ENCODE data around the gene EDDM3A. TPM values are rescaled to one million over a fixed set of nuclear protein-coding genes. Genes with fewer than 3 reads are reported as not detected.

EDDM3A gene
- total RNA-seq, 2 donors from 2014 or later, result not detected

DNA sequence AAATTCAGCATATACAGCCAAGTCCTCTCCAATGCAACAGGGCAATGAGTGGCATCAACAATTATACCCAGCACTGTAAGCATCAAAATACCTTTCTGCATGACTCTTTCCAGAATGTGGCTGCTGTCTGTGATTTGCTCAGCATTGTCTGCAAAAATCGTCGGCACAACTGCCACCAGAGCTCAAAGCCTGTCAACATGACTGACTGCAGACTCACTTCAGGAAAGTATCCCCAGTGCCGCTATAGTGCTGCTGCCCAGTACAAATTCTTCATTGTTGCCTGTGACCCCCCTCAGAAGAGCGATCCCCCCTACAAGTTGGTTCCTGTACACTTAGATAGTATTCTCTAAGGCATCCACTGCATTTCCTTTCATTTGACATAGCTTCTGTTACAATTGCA, 36.1 kb downstream of the EDDM3A start:
- Mint-ChIP-seq H3K27me3 (no peaks in the 10 kb centered on the region), H3K27ac (peak overlapping the region; percentile 76 to 81), H3K36me3 (no peaks in the 10 kb centered on the region), H3K4me1 (ENCODE audit: low read depth in 2 of 2) (peaks cover 23 to 29% of the 10 kb centered on the region in 2 donors), H3K4me3 (peak overlapping the region; percentile 87), H3K9me3 (no peaks in the 10 kb centered on the region)
- DNase-seq (ENCODE audit: low spot score) (no peak), ATAC-seq (peak; percentile 63 to 67)

DNA sequence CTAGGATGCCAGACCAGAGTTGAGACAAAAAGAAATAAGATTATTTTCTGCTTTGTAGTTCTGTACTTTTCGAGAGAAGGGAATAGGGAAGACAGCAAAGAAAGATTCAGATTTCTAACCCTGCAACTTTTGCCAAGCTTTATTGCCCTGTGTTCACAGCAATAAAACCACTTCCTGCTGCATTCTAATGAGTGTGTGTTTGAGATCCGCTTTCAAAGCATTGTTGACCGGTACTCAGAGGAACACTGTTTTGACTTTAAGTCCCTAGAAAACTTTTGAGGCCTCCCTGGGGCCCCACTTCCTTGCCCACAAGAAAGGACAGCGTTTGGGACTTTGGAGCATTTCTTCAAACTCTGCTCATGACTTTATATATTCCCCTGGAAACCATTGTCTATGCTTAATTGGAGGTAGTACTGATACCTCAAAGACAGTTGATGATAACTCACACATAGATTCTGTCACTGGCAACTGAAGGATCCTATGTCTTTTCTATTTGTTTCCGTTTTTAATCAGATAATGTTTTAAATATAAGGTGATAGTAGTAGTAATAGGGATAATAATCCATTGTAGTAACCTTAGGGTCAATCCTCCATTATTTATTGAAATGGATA, 36.7 kb downstream of the EDDM3A start:
- Mint-ChIP-seq H3K27me3 (no peaks in the 10 kb centered on the region), H3K27ac (peak overlapping the region; percentile 76 to 81), H3K36me3 (no peaks in the 10 kb centered on the region), H3K4me3 (peak overlapping the region; percentile 87), H3K4me1 (ENCODE audit: low read depth in 2 of 2) (peaks cover 23 to 29% of the 10 kb centered on the region in 2 donors), H3K9me3 (no peaks in the 10 kb centered on the region)
- ATAC-seq, result peak; percentile 80 to 81
- no peak for DNase-seq (ENCODE audit: low spot score)

DNA sequence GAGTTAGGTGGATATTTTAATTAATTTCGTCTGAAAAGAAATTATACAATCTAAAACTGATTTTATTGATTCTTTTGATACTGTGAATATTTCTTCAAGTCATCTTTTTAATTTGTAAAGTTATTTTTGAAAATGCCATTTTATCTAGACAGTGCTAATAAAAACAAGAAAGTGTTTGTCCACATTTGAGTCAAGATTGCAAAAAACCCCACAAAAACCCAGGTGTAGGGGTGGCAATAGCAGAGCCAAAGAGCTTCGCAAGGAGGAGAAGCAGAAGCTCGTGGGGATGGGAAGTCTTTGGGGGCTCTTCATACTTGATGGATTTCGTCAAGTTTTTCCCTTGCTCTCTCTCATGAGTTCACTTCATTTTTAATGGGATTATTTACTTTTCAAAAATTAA, 41.3 kb downstream of the EDDM3A start:
- Mint-ChIP-seq H3K27ac (no peak overlapping the region), H3K36me3 (no peaks in the 10 kb centered on the region), H3K4me3 (no peak overlapping the region), H3K9me3 (no peaks in the 10 kb centered on the region), H3K4me1 (ENCODE audit: low read depth in 2 of 2) (peaks cover 10 to 18% of the 10 kb centered on the region in 2 donors), H3K27me3 (no peaks in the 10 kb centered on the region)
- DNase-seq (ENCODE audit: low spot score) (no peak), ATAC-seq (no peak)

DNA sequence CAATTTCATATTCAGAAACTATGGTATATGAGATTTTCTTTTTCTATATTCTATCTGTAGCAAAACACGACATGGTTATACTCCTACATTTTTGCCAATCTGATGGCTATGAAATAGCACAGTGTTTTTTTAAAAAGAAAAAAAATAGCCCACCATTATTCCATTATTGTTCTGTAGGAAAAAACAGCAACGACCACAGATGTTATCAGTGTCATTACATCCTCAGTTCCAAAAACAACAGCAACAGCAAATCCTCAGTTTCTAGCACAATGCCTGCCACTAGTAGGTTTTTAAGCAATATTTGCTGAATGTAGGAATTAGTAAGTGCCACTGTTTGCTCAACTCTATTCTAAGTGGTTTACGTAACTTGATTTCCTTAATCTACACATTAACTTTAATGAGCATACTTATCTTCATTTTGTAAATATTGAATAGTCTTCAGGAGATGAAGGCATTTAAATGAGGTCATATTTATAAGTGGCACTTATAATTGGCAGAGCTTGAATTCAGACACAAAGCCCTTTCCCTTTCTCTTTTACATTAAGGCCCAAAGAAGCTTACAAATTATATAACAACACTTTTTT, 43.6 kb downstream of the EDDM3A start:
- no peak overlapping the region for H3K27ac Mint-ChIP-seq
- H3K4me1 Mint-ChIP-seq (ENCODE audit: low read depth in 2 of 2), result peaks cover 2 to 5% of the 10 kb centered on the region in 2 donors
- DNase-seq (ENCODE audit: low spot score) (no peak), ATAC-seq (no peak)
- no peaks in the 10 kb centered on the region for H3K27me3 Mint-ChIP-seq
- no peaks in the 10 kb centered on the region for H3K9me3 Mint-ChIP-seq
- H3K36me3 Mint-ChIP-seq, result no peaks in the 10 kb centered on the region
- H3K4me3 Mint-ChIP-seq, result no peak overlapping the region

DNA sequence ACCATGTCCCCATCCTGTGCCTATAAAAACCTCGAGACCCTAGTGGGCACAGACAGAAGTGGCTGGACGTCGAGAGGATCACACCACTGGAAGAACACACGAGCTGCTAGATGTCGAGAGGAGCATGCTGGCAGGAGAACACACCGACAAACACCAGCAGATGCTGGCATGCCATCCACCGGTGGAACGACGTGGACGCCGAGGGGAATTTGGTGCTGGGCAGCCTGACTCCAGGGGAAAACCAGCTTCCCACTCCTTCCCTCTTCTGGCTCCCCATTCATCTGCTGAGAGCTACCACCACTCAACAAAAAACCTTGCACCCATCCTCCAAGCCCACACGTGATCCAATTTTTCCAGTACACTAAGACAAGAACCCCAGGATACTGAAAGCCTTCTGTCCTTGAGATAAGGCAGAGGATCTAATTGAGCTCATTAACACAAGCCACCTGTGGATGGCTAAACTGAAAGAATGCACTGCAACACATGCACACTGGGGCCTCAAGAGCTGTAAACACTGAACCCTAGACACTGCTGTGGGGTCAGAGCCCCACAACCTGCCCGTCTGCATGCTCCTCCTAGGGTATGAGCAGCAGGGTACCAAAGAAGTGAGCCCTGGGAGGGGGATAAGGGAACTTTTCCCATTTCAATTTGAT, 44.9 kb downstream of the EDDM3A start:
- ATAC-seq (no peak), DNase-seq (ENCODE audit: low spot score) (no peak)
- no peaks in the 10 kb centered on the region for H3K36me3 Mint-ChIP-seq
- no peak overlapping the region for H3K27ac Mint-ChIP-seq
- no peaks in the 10 kb centered on the region for H3K9me3 Mint-ChIP-seq
- no peaks in the 10 kb centered on the region for H3K27me3 Mint-ChIP-seq
- H3K4me3 Mint-ChIP-seq, result no peak overlapping the region
- H3K4me1 Mint-ChIP-seq (ENCODE audit: low read depth in 2 of 2), result peaks cover 6 to 8% of the 10 kb centered on the region in 2 donors

DNA sequence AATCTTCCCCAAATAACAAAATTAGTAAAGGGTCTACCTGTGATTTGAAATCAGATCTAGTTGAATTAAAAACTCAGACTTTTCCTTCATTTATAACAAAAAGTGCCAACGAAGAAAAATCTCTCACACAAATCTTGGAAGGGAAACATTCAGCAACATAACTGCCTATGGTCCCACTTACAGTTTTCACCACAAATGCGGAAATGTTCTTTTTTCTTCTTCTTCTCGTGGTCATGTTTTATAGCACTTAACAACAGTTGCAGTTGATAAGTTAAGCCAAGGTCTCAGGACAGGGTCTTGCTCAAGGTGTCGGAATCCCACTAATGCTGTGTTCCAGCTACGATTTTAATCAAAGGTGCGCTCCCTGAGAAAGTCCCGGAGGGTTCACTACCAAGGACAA, 45.5 kb downstream of the EDDM3A start:
- Mint-ChIP-seq H3K27ac (peak overlapping the region in 1 of 2 donors; percentile 47), H3K4me3 (no peak overlapping the region), H3K27me3 (no peaks in the 10 kb centered on the region), H3K36me3 (no peaks in the 10 kb centered on the region), H3K4me1 (ENCODE audit: low read depth in 2 of 2) (peaks cover 6 to 8% of the 10 kb centered on the region in 2 donors), H3K9me3 (no peaks in the 10 kb centered on the region)
- ATAC-seq (no peak), DNase-seq (ENCODE audit: low spot score) (no peak)

DNA sequence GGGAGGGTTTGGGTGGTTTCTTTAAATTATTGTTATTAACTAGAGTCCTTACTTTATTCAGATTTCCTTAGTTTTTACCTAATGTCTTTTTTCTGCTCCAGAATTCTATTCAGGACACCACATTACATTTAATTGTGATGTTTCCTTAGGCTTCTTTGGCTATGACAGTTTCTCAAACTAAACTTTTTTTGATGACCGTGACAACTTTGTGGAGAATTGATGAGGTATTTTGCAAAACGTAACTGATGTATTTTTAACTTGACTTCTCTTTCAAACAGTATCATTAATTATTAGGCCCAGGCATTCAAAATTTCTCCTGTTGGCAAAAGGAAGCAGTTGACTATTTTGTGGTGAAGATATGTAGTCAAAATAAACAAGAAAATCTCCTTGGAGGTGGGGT, 45.9 kb downstream of the EDDM3A start:
- peaks cover 6 to 8% of the 10 kb centered on the region in 2 donors for H3K4me1 Mint-ChIP-seq (ENCODE audit: low read depth in 2 of 2)
- no peaks in the 10 kb centered on the region for H3K36me3 Mint-ChIP-seq
- H3K9me3 Mint-ChIP-seq, result no peaks in the 10 kb centered on the region
- peak overlapping the region in 1 of 2 donors; percentile 47 for H3K27ac Mint-ChIP-seq
- DNase-seq (ENCODE audit: low spot score) (no peak), ATAC-seq (no peak)
- H3K4me3 Mint-ChIP-seq, result no peak overlapping the region
- no peaks in the 10 kb centered on the region for H3K27me3 Mint-ChIP-seq

DNA sequence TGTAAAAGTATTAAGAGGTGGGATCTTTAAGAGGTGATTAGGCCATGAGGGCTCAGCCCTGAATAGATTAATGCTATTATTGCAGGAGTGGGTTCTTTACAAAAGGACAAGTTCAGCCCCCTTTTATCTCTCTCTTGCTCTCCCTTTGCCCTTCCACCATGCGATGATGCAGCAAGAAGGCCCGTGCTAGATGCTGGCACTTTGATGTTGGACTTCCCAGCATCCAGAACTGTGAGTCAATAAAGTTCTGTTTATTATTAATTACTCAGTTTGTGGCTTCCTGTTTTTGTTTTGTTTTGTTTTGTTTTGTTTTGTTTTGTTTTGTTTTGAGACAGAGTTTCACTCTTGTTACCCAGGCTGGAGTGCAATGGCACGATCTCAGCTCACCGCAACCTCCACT, 46.9 kb downstream of the EDDM3A start:
- no peak overlapping the region for H3K4me3 Mint-ChIP-seq
- no peaks in the 10 kb centered on the region for H3K9me3 Mint-ChIP-seq
- no peaks in the 10 kb centered on the region for H3K27me3 Mint-ChIP-seq
- DNase-seq (ENCODE audit: low spot score) (no peak), ATAC-seq (no peak)
- no peak overlapping the region for H3K27ac Mint-ChIP-seq
- H3K4me1 Mint-ChIP-seq (ENCODE audit: low read depth in 2 of 2), result peaks cover 6 to 8% of the 10 kb centered on the region in 2 donors
- H3K36me3 Mint-ChIP-seq, result no peaks in the 10 kb centered on the region

DNA sequence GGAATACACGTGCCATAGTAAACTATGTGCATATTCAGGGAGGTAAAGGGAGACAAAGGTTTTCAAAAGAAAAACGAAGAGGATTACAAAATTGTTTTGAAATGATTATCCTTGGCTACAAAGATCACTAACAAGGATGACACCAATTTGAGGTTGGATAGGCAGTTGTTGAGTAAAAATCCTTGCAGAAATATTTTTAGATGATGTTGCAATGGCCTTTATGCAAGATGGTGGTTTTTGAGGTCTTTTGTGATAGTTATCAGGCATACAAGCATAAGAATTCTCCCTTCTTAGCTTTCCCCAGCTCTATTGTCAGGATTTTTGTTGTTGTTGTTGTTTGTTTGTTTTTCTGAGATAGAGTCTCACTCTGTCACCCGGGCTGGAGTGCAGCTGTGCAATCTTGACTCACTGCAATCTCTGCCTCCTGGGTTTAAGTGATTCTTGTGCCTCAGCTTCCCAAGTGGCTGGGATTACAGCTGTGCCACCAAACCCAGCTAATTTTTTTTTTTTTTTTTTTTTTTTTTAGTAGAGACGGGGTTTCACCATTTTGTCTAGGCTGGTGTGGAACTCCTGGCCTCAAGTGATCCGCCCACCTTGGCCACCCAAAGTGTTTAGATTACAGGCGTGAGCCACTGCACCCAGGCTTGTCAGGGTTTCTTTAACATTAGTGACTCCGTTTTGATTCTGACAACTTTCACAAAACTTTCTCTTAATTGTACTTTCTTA, 49.1 kb downstream of the EDDM3A start:
- no peaks in the 10 kb centered on the region for H3K9me3 Mint-ChIP-seq
- no peak for DNase-seq (ENCODE audit: low spot score)
- H3K27ac Mint-ChIP-seq, result peak overlapping the region; percentile 17 to 47
- no peaks in the 10 kb centered on the region for H3K36me3 Mint-ChIP-seq
- ATAC-seq, result peak in 1 of 2 donors; percentile 62
- no peak overlapping the region for H3K4me3 Mint-ChIP-seq
- no peaks in the 10 kb centered on the region for H3K27me3 Mint-ChIP-seq
- peaks cover 12 to 14% of the 10 kb centered on the region in 2 donors for H3K4me1 Mint-ChIP-seq (ENCODE audit: low read depth in 2 of 2)

DNA sequence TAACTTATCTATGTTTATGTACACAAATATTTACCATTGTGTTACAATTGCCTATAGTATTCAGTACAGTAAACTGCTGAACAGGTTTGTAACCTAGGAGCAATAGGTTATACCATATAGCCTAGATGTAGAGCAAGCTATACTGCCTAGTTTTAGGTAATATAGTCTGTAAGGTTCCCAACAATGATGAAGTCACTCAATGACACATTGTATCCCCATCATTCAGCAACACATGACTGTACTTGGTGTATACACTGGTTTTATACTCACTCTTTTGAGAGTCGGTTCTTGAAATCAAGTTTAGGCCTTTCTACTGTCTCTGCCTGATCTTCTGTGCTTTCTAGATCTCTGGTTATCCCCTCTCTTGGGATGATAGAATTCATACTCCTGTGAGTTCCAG, 51.5 kb downstream of the EDDM3A start:
- ATAC-seq (no peak), DNase-seq (ENCODE audit: low spot score) (no peak)
- Mint-ChIP-seq H3K27ac (no peak overlapping the region), H3K9me3 (no peaks in the 10 kb centered on the region), H3K27me3 (no peaks in the 10 kb centered on the region), H3K36me3 (no peaks in the 10 kb centered on the region), H3K4me3 (no peak overlapping the region), H3K4me1 (ENCODE audit: low read depth in 2 of 2) (peaks cover 18 to 24% of the 10 kb centered on the region in 2 donors)

Other genes starting within 250 kb of the EDDM3A start
- under 1 TPM; 0.50 to 0.75 TPM for gene RNASE10, start 240.3 kb upstream of the EDDM3A start, total RNA-seq
- not detected for gene RNASE9, start 184.8 kb upstream of the EDDM3A start, total RNA-seq
- gene RNASE11, start 157.9 kb upstream of the EDDM3A start, total RNA-seq, result not detected
- gene RNASE12, start 154.5 kb upstream of the EDDM3A start, total RNA-seq, result not detected
- not detected for gene OR6S1, start 104.2 kb upstream of the EDDM3A start, total RNA-seq
- 1 to 10 TPM in 1 of 2 donors, under 1 TPM in 1; 0.50 to 1.2 TPM for gene RNASE4, start 61.3 kb upstream of the EDDM3A start, total RNA-seq
- 1 to 10 TPM in 1 of 2 donors, under 1 TPM in 1; 0.78 to 1.6 TPM for gene ANG, start 57.1 kb upstream of the EDDM3A start, total RNA-seq
- gene EDDM3B, start 22.5 kb downstream of the EDDM3A start, total RNA-seq, result not detected
- gene RNASE6, start 35.4 kb downstream of the EDDM3A start, total RNA-seq, result 1 to 10 TPM in 1 of 2 donors, under 1 TPM in 1; 0.56 to 1.3 TPM
- not detected for gene RNASE1, start 57.0 kb downstream of the EDDM3A start, total RNA-seq
- not detected for gene RNASE3, start 145.5 kb downstream of the EDDM3A start, total RNA-seq
- not detected for gene RNASE2, start 209.6 kb downstream of the EDDM3A start, total RNA-seq
- 100 to 1,000 TPM in 1 of 2 donors, 10 to 100 TPM in 1; 70.5 to 101 TPM for gene METTL17, start 244.1 kb downstream of the EDDM3A start, total RNA-seq